ENCODE data around the gene GLMN.

DNA sequence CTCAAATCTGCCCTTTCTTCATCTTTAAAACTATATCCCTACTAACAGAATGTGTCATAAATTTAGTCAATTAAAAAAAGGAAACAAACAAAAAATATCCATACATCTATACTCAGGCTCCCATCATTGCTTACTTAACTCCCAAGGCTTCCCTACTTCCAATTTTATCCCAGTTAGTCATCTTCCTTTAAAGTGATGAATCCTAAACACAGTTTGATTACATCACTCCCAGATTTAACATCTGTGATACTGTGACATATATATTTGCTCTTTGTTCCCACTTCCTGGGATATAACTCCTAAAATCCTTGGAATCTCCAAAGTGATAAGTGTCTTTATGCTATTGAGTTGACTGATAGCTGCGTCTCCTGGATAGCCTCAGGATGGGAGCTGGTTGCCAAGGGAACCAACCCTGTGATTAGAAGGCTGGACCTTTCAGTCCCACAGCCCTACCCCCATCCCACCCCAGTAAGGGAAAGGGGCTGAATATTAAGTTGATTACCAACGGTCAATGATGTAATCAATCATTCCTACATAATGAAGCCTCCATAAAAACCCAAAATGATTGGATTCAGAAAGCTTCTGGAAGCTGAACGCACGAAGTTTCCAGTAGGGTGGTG lies 21.6 kb downstream of the GLMN start:
- TF ChIP-seq EP300 (IDR thresholded peaks at IDR 0.05) (no peak), POLR2AphosphoS5 (IDR thresholded peaks at IDR 0.05) (no peak)
- TF ChIP-seq, protein P1, sequence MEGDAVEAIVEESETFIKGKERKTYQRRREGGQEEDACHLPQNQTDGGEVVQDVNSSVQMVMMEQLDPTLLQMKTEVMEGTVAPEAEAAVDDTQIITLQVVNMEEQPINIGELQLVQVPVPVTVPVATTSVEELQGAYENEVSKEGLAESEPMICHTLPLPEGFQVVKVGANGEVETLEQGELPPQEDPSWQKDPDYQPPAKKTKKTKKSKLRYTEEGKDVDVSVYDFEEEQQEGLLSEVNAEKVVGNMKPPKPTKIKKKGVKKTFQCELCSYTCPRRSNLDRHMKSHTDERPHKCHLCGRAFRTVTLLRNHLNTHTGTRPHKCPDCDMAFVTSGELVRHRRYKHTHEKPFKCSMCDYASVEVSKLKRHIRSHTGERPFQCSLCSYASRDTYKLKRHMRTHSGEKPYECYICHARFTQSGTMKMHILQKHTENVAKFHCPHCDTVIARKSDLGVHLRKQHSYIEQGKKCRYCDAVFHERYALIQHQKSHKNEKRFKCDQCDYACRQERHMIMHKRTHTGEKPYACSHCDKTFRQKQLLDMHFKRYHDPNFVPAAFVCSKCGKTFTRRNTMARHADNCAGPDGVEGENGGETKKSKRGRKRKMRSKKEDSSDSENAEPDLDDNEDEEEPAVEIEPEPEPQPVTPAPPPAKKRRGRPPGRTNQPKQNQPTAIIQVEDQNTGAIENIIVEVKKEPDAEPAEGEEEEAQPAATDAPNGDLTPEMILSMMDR (IDR thresholded peaks at IDR 0.05): no peak

All from sigmoid colon (tissue), 4 donors.